MM.1S (cell line): ENCODE data around the gene BOD1.

Experiments used
- DNase-seq: peaks from one replicate; pipeline ENCODE4 v3.0.0-alpha.2; 2015
- H2AFZ ChIP-seq: fragments of 300-600 bp; sonication (generic); 2 replicates; pipeline ENCODE4 v1.6.0; 2016; ENCODE audit warnings: antibody characterized with exemption, low read length
- H3F3A ChIP-seq: fragments of 300-600 bp; sonication (generic); 2 replicates; pipeline ENCODE4 v1.6.1; 2016; ENCODE audit warnings: mild to moderate bottlenecking, antibody characterized with exemption, low read length, moderate library complexity, mixed read lengths; ENCODE audit not compliant: insufficient read depth
- H3K27ac ChIP-seq: fragments of 300-600 bp; sonication (generic); 2 replicates; pipeline ENCODE4 v1.5.1; 2016; ENCODE audit warnings: mild to moderate bottlenecking, low read length
- H3K27me3 ChIP-seq: fragments of 300-600 bp; sonication (generic); replicated peaks from 2 replicates; pipeline ENCODE4 v1.6.0; 2016; ENCODE audit warnings: low read length; ENCODE audit not compliant: insufficient read depth
- H3K36me3 ChIP-seq: fragments of 300-600 bp; sonication (generic); replicated peaks from 2 replicates; pipeline ENCODE4 v1.6.1; 2016; ENCODE audit warnings: mild to moderate bottlenecking, low read length, mixed read lengths; ENCODE audit not compliant: insufficient read depth
- H3K4me1 ChIP-seq: fragments of 300-600 bp; sonication (generic); 2 replicates; pipeline ENCODE4 v1.6.1; 2016; ENCODE audit warnings: low read length, mixed read lengths
- H3K4me2 ChIP-seq: fragments of 300-600 bp; sonication (generic); 2 replicates; pipeline ENCODE4 v1.6.0; 2016; ENCODE audit warnings: low read depth, low read length
- H3K4me3 ChIP-seq: fragments of 300-600 bp; sonication (generic); 2 replicates; pipeline ENCODE4 v1.5.1; 2016; ENCODE audit warnings: low read length, mixed read lengths
- H3K79me2 ChIP-seq: fragments of 300-600 bp; sonication (generic); 2 replicates; pipeline ENCODE4 v1.6.1; 2016; ENCODE audit warnings: mixed run types, low read length, mixed read lengths
- H3K9ac ChIP-seq: fragments of 300-600 bp; sonication (generic); 2 replicates; pipeline ENCODE4 v1.6.1; 2016; ENCODE audit warnings: low read length, mixed read lengths
- H3K9me2 ChIP-seq: fragments of 300-600 bp; sonication (generic); replicated peaks from 2 replicates; pipeline ENCODE4 v1.6.1; 2016; ENCODE audit warnings: mild to moderate bottlenecking, low read length, mixed read lengths; ENCODE audit not compliant: insufficient read depth
- H3K9me3 ChIP-seq: fragments of 300-600 bp; sonication (generic); replicated peaks from 2 replicates; pipeline ENCODE4 v1.6.1; 2016; ENCODE audit warnings: mild to moderate bottlenecking, low read length, mixed read lengths; ENCODE audit not compliant: insufficient read depth
- H4K20me1 ChIP-seq: fragments of 300-600 bp; sonication (generic); 2 replicates; pipeline ENCODE4 v1.6.1; 2016; ENCODE audit warnings: mild to moderate bottlenecking, low read length, moderate library complexity, mixed read lengths; ENCODE audit not compliant: insufficient read depth
- CTCF ChIP-seq: fragments of 300-600 bp; sonication (generic); IDR thresholded peaks from 2 replicates; pipeline ENCODE4 v1.5.1; 2016; ENCODE audit warnings: antibody characterized with exemption, low read length, mixed read lengths
- EZH2 ChIP-seq: fragments of 300-600 bp; sonication (generic); optimal IDR thresholded peaks from 2 replicates; pipeline ENCODE3; 2017; ENCODE audit warnings: low read depth, mild to moderate bottlenecking, antibody characterized with exemption, low read length, mixed read lengths
- EZH2phosphoT487 ChIP-seq: fragments of 300-600 bp; sonication (generic); IDR thresholded peaks from 2 replicates; pipeline ENCODE4 v1.6.1; 2018; ENCODE audit warnings: antibody characterized with exemption, low read length

BOD1 gene

GRCh38 chr5:173568128-173568527 lies 48.3 kb downstream of the BOD1 start:
- Histone ChIP-seq H3K4me3 (no peak overlapping the region), H4K20me1 (no peaks in the 10 kb centered on the region), H3K9me3 (no peaks in the 10 kb centered on the region), H3K9ac (no peak overlapping the region), H3K4me1 (no peaks in the 10 kb centered on the region), H3K27me3 (no peaks in the 10 kb centered on the region), H3K27ac (no peak overlapping the region), H3K4me2 (no peak overlapping the region), H3K9me2 (no peaks in the 10 kb centered on the region), H3F3A (no peaks in the 10 kb centered on the region), H3K79me2 (no peaks in the 10 kb centered on the region), H2AFZ (no peak overlapping the region), H3K36me3 (no peaks in the 10 kb centered on the region)
- no peak for DNase-seq
- TF ChIP-seq EZH2phosphoT487 = no peak

- no peaks in the 10 kb centered on the region for H4K20me1 ChIP-seq
- no peaks in the 10 kb centered on the region for H3K27me3 ChIP-seq
- H3K79me2 ChIP-seq = no peaks in the 10 kb centered on the region
- no peak for TF ChIP-seq EZH2phosphoT487
- no peak for TF ChIP-seq CTCF
- TF ChIP-seq EZH2 = no peak
- no peaks in the 10 kb centered on the region for H3K4me1 ChIP-seq
- no peak overlapping the region for H3K27ac ChIP-seq
- H3K4me3 ChIP-seq = no peak overlapping the region
- no peak overlapping the region for H3K9ac ChIP-seq
- no peak for DNase-seq
- H3K9me3 ChIP-seq = no peaks in the 10 kb centered on the region
- no peaks in the 10 kb centered on the region for H3K9me2 ChIP-seq
- H3F3A ChIP-seq = no peaks in the 10 kb centered on the region
- H3K4me2 ChIP-seq = no peak overlapping the region
- H2AFZ ChIP-seq = no peak overlapping the region
- H3K36me3 ChIP-seq = no peaks in the 10 kb centered on the region
These were observed 48.9 kb downstream of the BOD1 start for GRCh38 chr5:173567548-173567947.

- no peak overlapping the region for H2AFZ ChIP-seq
- H3K9ac ChIP-seq = no peak overlapping the region
- TF ChIP-seq CTCF (no peak), EZH2 (no peak), EZH2phosphoT487 (no peak)
- no peak overlapping the region for H3K27ac ChIP-seq
- H3K79me2 ChIP-seq = no peaks in the 10 kb centered on the region
- H3K9me2 ChIP-seq = no peaks in the 10 kb centered on the region
- no peaks in the 10 kb centered on the region for H3F3A ChIP-seq
- no peaks in the 10 kb centered on the region for H3K4me1 ChIP-seq
- no peaks in the 10 kb centered on the region for H3K36me3 ChIP-seq
- no peaks in the 10 kb centered on the region for H4K20me1 ChIP-seq
- H3K4me3 ChIP-seq = no peak overlapping the region
- no peaks in the 10 kb centered on the region for H3K9me3 ChIP-seq
- DNase-seq = no peak
- no peaks in the 10 kb centered on the region for H3K27me3 ChIP-seq
- no peak overlapping the region for H3K4me2 ChIP-seq
These were observed 50.9 kb downstream of the BOD1 start for GRCh38 chr5:173565491-173566072.

- Histone ChIP-seq H3K9me2 (no peaks in the 10 kb centered on the region), H3K4me2 (no peak overlapping the region), H3K4me1 (no peaks in the 10 kb centered on the region), H3K27ac (no peak overlapping the region), H3K79me2 (no peaks in the 10 kb centered on the region), H3K36me3 (no peaks in the 10 kb centered on the region), H3K27me3 (no peaks in the 10 kb centered on the region), H2AFZ (no peak overlapping the region), H3K9me3 (no peaks in the 10 kb centered on the region), H3K4me3 (no peak overlapping the region), H3F3A (no peaks in the 10 kb centered on the region), H3K9ac (no peak overlapping the region), H4K20me1 (no peaks in the 10 kb centered on the region)
- no peak for DNase-seq
- no peak for TF ChIP-seq CTCF
- TF ChIP-seq EZH2 = no peak
- TF ChIP-seq EZH2phosphoT487 = no peak
These were observed 52.3 kb downstream of the BOD1 start for GRCh38 chr5:173564106-173564505.
